ENCODE data around the gene LGALS9B.
"Not testable (repeated sequence)": the region's sequence is repeated elsewhere in the genome, so short reads cannot be mapped to it uniquely, and the experiment has no call there.

Gene LGALS9B

DNA sequence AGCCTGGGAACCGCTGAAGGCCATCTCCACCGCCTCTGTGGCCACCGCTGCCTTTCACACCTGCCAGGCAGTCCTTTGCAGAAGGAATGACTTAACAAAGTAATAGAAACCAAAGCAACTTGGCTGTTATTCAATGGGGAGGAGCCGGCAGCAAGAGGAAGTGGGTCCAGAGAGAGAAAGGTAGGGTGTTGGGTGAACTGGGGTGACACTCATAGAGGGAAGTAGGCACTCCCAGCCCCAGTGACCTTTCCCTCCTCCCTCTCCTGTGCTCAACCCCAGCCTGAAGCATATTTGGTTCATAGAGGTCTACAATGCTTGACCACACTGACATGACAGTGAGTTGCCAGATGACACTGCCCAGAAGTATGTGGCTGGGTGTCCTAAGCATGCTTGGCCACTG, at the start of gene LGALS9B:
LGALS9B (minus strand) TSS at position 93 of the 400 bp plus-strand sequence; CDS start at position 24, 69 bp downstream.
- DNase-seq (ENCODE audit: low read depth), result not testable (repeated sequence)

DNA sequence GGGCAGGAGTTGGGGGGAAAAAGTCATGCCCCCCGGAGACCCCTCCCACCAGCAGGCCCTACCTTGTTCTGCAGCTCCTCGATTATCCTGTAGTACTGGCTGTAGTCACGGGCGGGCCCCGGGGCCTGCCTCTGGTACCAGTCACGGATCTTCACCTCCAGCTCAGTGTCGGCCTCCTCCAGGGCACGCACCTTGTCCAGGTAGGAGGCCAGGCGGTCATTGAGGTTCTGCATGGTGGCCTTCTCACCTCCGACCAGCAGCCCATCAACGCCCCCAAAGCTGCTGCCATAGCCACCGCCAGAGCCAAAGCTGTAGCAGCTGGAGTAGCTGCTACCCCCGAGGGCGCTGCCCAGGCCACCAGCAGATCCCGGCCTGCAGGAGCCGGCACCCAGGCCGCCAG, 49.6 kb upstream of the LGALS9B start:
- DNase-seq (ENCODE audit: low read depth), result not testable (repeated sequence)

DNA sequence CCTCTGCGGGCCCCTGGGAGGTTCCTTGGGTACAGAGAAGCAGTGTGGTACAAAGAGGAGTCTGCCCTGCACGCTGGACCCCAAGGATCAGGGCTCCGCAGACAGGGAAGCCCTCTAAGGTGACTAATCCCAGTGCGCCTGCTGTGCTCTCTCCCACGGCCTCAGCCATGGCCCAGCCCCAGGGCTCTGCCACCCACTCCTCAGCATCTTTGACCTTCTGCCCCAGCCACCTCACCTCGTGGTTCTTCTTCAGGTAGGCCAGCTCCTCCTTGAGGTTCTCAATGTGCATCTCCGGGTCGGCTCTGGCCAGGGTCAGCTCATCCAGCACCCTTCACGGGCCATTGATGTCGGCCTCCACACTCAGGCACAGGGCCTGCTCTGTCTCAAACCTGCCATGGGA, 47.8 kb upstream of the LGALS9B start:
- not testable (repeated sequence) for DNase-seq (ENCODE audit: low read depth)

DNA sequence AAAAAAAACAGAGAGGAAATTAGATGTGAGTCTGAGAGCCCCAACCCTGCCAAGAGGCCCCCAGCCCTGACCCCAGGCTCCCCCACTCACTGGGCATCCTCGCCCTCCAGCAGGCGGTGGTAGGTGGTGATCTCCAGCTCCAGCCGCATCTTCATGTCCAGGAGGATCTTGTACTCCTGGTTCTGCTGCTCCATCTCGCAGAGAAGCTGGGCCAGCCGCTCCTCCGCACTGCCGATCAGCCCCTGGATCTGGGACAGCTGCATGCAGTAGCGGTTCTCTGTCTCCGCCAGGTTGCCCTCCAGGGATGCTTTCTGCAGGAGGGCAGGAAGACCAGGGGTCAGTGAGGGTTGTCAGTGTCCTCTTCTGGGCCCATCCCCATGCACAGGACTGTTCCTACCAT, 46.2 kb upstream of the LGALS9B start:
- not testable (repeated sequence) for DNase-seq (ENCODE audit: low read depth)

DNA sequence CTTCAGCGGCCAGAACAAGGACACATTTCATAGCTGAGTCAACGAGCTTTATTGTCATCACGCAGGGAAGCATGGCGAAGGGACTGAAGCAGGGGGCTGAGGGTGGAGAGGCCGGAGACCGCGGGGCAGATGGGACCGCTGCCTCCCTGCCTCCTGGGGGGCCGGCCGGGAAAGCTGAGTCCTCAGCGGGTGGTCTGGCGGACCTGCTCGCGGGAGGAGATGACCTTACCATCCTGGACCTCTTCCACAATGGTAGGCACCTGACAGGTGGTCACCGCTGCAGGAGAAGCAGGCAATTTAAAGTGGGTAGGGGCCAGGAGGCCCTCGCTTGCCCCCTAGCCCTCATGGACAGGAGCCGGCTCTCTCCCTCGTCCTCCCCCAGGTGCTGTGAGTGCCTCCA, 45.0 kb upstream of the LGALS9B start:
- not testable (repeated sequence) for DNase-seq (ENCODE audit: low read depth)

DNA sequence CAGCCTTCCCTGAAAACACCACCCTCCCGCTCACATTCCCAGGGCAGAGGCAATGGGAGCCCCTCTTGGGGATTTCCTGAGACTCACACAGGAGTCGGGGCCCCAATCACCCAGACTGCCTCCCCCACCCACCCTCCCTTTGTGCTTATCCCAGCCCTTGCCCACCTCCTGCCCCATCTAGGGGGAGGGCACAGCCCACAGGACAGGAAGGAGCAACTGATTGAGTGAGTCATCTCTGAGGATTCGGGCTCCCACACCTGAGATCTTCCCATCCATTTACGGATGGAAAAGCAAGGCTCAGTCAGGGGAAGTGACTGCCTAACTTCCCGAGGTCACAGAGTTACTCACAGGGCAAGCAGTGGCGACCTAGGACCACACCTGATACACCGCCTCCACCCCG, 44.4 kb upstream of the LGALS9B start:
- DNase-seq (ENCODE audit: low read depth), result not testable (repeated sequence)

DNA sequence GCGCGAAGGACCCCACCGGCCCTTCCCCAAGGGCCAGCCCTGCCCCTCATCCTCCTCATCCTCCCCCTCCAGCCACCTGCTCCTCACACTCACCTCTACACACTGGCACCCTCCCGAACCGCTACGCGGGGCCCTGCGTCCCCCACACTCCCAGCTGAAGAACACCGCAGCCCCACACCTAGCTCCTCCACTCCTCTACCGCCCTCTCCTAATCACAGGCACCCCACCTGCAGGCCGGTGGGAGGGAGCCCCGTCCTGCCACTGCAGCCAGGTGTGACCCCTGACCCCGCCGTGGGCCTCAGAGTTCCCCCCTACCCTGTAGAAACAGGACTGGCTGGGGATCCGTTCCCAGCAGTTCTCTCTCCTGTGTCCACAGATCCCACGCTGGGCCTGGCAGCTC, 38.0 kb upstream of the LGALS9B start:
- DNase-seq (ENCODE audit: low read depth), result not testable (repeated sequence)

DNA sequence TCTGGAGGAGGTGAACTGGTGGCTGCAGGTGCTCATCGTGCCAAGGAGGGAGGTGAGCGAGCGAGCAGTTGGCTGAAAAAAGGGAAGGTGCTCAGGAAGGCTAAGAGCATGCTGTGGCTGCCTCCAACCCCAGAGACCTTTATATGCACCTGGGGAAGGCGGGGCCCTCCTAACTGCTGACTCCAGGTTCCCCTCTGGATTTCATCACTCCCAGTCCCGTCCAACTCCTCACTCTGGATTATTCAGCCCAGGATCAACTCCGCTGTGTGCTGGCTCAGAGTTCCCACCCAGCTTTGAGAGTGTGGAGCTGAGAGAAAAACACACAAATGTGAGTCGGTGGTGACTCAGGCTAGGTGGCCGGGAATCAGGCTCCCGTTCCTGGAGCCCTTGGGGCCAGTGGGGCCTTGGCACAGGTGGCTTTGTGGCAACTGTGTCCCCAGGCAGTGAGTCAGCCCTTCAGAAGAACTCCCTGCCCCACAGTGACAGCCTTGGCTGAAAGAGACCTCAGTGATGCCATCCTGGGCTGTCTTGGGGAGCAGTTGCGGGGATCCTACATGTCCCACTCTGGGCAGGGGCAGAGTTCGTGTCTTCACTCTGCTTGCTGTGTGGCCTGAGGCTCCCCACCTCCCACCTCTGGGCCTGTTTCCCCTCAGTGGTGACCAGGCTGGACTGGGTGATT, 37.2 kb upstream of the LGALS9B start:
- not testable (repeated sequence) for DNase-seq (ENCODE audit: low read depth)

DNA sequence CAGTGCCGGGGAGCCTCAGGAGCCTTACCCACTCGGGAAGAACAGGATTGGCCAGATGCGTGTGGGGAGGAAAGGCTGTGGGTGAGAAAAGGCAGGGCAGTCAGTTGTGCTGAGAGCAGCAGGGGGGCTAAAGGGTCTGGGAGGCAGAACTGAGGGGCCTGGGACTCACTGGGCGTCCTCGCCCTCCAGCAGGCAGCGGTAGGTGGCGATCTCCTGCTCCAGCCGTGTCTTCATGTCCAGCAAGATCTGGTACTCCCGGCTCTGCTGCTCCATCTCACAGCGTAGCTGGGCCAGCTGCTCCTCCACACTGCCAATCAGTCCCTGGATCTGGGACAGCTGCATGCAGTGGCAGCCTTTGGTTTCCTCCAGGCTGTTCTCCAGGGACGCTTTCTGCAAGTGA, 34.6 kb upstream of the LGALS9B start:
- DNase-seq (ENCODE audit: low read depth), result not testable (repeated sequence)

DNA sequence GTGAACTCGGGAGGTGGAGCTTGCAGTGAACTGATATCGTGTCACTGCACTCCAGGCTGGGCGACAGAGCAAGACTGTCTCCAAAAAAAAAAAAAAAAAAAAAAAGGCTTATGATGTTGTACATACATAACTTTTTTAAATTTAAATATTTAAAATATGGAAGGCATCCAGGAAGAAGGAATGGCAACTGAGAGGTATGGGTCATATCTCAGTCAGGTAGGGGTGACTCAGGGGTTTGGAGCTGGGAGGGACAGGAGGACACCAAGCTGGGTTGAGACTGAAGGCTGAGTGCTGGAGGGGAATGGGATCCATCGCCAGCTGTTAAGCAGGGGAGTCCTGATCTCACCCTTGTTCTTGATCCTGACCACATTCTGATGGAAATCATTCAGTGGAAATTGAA, 33.0 kb upstream of the LGALS9B start:
- DNase-seq (ENCODE audit: low read depth), result not testable (repeated sequence)

DNA sequence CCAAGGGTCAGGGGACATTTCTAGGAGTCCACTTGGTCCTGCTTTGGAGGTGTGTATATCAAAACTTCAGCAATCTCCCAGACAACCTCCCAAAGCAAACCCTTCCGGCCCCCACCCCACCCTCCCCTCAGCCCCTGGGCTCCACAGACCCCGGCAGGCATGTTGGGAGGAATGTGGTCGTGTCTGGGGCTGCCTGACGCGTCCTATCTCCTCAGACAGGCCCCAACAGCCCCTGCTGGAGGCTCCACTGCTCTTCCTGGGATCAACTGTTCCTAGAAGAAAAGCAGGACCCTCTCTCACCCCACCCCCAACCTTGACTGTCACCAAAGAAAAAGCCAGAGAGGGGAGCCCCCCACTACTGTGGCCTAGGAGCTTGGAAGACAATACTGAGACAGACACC, 28.1 kb upstream of the LGALS9B start:
- not testable (repeated sequence) for DNase-seq (ENCODE audit: low read depth)

DNA sequence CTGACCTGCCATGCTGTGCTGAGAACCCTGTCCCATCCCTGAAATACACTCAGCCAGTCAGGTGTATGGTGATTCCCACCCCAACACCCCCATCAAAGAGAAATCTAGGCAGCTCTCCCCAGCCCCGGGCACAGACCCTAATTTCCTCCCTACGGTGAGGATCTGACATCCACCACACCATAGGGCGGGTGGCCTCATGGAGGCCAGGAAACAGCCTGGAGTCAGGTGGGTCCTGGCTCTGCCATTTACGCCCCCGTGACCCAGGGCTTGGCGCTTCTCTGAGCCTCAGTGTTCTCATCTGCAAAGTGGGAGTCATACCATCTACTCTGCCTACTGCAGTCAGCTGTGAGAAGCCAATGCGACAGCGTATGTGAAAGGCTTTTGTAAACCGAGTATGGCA, 27.4 kb upstream of the LGALS9B start:
- not testable (repeated sequence) for DNase-seq (ENCODE audit: low read depth)

DNA sequence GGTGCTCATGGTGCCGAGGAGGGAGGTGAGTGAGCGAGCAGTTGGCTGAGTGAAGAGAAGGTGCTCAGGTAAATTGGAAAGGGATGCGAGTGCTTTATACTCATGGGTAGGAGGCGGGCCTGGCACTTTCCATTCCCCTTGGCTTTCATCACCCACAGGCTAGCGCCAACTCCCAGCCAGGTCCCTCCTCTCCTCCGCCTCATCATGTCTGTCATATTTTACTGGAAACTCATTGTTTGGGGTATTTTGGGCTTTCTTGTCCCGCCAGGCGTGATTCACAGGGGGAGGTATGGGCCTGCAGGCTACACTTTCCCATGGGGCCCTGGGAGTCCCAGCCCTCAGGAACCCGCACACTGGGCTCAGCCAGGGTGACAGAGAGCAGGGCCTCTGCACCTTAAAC, 26.8 kb upstream of the LGALS9B start:
- DNase-seq (ENCODE audit: low read depth), result not testable (repeated sequence)

DNA sequence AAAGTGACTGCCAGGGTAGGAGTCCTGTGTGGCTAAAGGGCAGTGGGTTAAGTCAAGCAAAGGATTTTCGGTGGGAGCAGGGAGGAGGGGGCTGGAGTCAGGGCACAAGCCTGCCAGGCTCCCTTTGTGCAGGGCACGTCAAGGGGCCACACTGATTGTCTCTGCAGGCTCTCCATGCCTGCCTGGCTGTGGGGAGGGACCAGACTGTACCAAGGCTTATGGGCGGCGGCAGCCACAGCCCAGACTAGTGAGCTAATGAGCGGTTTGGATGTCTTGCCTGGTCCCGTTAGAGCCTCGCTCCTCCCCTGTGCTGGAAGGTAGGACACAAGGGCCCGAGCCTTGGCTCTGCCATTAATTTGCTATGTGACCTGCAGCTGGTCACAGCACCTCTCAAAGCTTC, 25.6 kb upstream of the LGALS9B start:
- not testable (repeated sequence) for DNase-seq (ENCODE audit: low read depth)

DNA sequence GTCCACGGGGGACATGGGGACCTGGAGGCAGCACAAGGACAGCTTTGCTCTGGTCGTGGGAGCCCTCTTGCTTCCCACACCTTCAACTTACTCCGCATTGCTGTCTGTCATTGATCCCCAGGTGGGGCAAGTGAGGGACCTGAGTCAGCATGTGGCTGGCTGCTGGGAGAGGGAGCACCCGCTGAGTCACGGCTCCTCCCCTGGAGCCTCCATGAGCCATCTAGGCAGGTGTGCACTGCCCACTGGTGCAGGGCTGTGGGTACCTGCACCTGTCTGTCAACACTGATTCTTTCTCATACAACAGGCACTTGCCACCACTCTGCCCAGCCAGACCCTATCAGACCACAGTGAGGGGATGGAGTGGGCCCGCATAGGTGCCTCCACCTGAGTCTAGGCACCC, 24.8 kb upstream of the LGALS9B start:
- DNase-seq (ENCODE audit: low read depth), result not testable (repeated sequence)

DNA sequence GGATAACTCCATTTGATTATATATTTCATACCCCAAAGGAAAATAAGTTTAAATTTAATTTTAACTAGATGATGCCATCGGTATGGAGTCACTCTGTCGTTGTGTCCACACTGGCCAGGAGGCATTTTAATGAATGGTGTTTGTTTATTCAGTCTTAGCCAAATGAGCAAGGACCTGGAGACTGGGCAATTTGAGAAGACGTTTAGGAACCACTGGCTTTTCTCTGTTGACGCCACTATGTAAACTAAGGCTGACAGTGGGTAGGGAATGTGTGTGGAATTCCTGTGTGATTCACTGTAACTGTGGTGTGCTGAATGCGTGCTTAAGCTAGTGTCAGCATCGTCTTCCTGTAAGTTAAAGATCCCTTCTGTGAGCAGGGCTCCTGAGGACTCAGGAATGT, 17.6 kb upstream of the LGALS9B start:
- DNase-seq (ENCODE audit: low read depth), result not testable (repeated sequence)

DNA sequence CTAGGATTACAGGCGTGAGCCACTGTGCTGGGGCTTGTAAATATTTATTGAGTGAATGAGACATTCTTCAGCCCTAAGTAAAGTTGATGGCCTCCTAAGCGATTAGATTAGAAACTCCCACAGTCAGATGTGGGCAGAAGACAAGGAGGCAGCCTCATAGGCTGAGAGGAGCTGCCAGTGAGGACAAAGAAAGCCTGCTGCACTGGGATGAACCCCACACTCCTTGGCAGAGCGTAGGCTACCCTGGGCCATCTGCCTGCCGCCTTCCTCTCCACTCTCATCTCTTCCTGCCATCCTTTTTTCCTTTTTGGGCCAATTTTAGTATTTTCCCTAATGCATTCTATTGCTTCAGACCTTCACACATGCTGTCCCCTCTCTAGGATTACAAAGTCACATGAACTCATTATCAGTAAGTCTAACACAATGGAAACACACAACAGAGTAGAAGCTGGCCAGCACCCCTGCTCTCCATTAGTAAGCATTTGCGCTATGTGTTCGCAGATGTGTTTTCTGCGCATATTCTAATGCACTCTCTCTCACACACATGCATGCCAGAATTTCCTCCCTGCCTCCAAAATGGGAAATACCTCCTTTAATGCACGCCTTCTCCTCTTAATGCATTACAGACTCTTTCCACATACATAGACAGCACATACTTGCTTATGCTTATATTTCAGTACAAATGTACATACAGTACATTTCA, 12.7 kb upstream of the LGALS9B start:
- DNase-seq (ENCODE audit: low read depth), result not testable (repeated sequence)

DNA sequence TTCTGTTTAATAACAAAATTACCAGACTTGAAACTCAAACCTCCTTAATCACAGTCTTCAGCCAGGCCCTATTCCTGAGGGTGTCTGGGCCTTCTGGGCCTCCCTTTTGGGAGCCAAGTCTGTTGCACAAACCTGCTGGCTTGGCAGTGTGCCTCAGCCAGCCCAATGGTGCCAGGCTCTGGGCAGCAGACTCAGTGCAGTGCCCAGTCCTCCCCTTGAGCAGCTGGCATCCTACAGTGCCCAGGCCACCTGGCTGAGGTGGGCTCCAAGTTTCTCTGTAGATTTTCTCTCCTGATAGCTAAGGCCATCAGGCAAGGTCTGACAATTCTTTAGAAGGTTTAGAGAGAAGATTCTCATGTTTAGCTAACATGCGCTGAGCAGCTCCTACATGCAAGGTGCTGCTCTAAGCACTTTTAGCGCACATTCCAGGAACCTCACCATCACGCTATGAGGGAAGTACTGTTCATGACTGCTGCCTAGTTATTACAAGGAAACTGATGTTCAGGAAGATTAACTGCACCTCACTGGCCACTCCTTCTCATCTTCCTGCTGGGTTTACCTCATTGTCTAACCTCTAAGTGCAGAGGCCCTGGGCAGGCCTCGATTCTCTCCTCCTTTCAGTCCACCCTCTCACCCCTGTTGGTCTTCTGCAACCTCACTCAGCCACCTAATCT, 10.2 kb upstream of the LGALS9B start:
- DNase-seq (ENCODE audit: low read depth), result not testable (repeated sequence)

DNA sequence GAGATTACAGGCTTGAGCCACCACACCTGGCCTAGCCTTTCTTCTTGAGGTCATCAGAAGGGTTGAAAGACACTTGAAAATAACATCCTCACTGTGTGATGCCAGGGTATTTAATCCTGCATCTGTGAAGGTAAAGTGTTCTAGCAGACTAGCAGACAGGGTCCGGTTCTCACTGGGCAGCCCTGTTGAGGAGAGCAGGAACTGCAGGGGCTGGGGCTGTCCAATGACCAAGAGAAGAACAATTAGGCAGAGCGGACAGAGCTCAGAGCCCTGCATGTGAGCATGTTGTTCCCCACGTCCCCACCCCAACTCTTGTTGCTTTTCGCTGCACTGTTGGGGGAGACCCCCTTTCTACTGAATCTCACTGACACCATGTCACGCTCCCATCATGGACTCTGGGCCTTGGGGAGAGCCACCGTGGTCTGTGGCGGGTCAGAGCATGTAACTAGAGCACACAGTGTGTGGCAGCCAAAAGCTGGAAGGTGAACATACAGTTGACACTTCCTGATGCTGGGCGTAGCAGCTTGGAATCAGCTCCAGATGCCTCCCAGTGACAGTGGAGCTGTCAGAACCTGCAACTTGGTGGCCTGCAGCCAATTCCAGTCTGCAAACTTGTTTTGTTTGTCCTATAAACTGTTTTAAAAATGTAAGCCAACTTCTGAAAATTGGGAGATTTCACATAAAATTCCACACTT, 7.9 kb upstream of the LGALS9B start:
- not testable (repeated sequence) for DNase-seq (ENCODE audit: low read depth)

DNA sequence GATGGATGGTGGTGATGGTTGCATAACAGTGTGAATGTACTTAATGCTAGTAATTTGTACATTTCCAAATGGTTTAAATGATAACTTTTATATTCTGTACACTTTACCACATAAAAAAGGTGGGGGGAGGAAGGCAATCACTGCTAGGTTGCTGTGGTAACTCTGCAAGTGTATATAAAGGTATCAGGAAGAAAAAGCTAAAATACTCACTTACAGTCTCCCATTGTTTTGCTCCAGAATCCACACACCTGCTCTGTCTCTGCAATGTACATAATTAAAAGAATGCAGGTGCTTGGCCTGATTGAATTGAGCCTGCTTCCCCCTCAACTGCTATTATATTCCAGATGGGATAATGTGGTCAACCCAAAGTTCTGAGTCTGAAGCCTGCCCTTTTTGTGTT, 6.7 kb upstream of the LGALS9B start:
- not testable (repeated sequence) for DNase-seq (ENCODE audit: low read depth)

DNA sequence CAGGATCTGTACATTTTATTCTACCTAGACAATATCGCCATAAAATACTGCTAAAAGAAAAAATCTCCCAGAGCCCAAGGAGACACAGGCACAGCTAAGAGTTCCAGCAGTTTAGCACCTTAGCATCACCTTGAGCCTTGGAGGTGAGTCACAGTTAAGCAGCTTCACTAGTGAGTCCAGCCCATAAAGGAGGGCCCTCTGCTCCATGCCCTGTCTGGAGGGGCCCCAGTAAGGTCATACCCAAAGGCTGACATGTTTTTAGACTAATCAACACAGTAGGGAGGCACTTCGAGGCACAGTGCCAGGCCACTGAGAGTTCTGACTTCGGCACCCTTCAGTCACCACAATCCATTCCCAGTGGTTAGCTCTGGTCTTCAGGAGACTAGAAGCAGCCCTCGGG, 2.6 kb upstream of the LGALS9B start:
- not testable (repeated sequence) for DNase-seq (ENCODE audit: low read depth)

DNA sequence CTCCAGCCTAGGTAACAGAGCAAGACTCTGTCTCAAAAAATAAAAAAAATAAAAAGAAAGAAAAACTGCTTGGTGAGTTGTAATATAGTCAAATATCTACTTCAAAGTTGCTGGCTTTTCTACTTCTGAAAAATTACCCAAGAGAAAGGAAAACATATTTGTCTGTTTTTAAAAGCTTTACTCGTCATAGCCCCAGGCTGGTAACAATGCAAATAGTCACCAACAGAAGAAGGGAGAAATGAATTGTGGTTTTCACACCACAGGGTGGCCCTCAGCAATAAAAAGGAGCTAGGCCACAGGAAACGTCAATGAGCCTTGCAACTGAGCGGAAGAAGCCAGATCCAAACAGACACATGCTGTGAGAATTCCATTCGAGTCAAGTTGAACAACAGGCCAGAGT, 1.8 kb upstream of the LGALS9B start:
- DNase-seq (ENCODE audit: low read depth), result not testable (repeated sequence)

Data from stimulated activated CD8-positive, alpha-beta memory T cell treated with anti-CD3 and anti-CD28 coated beads, Interleukin-15, amount 100 ng/mL, for 1 hour (primary cell).